Erythroblast (primary cell): Measurements from ENCODE around the gene NTPCR.

ENCODE experiments used
- GATA1 ChIP-seq: IDR thresholded peaks from 2 replicates; pipeline ENCODE4 v1.6.1; 2011; ENCODE audit warnings: low read depth, mild to moderate bottlenecking, control low read depth, low read length, moderate library complexity
- POLR2A ChIP-seq: IDR thresholded peaks from 2 replicates; pipeline ENCODE4 v1.6.1; 2011; ENCODE audit warnings: mild to moderate bottlenecking, low read length

DNA sequence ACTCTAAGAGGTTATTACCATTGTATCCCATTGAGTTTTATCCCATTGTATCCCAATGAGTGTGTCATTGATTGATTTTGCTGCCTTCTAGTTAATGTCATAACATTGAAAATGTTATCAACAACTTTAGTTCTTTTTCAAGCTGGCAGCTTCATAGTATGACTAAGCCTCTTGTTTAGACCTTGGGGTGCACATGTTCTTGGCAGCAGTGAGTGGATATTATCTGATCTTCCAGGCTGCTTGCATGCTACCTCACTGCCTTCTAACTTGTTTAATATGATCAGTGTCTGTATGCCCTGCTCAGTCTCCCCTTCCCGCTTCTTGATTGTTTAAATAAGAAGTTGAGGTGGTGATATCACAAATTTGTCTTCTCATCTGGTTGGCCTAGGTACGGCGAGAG lies 24.6 kb downstream of the NTPCR start:
- TF ChIP-seq POLR2A: no peak
- TF ChIP-seq GATA1: no peak
